ENCODE data around the gene MYH10. TPM values are rescaled to one million over a fixed set of nuclear protein-coding genes. Genes with fewer than 3 reads are reported as not detected.

MYH10 gene
- total and polyA plus RNA-seq, 4 donors, result 9.1 to 79.1 (median 25.9) TPM

DNA sequence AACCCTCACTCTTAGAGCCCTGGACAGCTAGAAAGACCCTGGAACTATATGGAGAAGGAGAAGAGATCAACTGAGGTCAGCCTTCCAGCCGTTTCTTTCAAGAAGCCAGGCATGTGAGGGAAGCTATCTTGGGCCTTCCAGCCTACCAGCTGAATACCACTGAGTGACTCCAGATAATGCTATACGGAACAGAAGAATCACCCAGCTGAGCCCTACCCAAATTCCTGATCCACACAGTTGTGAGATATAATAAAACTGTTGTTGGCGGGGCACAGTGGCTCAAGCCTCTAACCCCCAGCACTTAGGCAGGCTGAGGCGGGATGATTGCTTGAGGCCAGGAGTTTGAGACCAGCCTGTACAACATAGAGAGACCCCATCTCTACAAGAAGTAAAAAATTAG, 26.2 kb upstream of the MYH10 start:
- 92% methylated on average over 4 of the region's 4 CpGs for WGBS
- Histone ChIP-seq H3K4me1 (ENCODE audit: control insufficient read depth in 4 of 4, insufficient read depth in 4 of 4, low read length in 3 of 4) (no peaks in the 10 kb centered on the region), H3K4me3 (ENCODE audit: low read depth in 1 of 3, low read length in 3 of 3) (no peak overlapping the region), H3K36me3 (ENCODE audit: control insufficient read depth in 4 of 4, insufficient read depth in 3 of 4, low read depth in 1 of 4, low read length in 3 of 4) (no peaks in the 10 kb centered on the region), H3K27ac (ENCODE audit: low read depth in 1 of 2, low read length in 2 of 2) (no peak overlapping the region), H3K9me3 (ENCODE audit: control insufficient read depth in 4 of 4, low read length in 3 of 4) (peaks cover 0 to 7% (median 0%) of the 10 kb centered on the region in 4 donors), H3K9ac (ENCODE audit: low read depth in 1 of 2, low read length in 2 of 2) (no peak overlapping the region), H3K27me3 (ENCODE audit: control insufficient read depth in 4 of 4, insufficient read depth in 4 of 4, low read length in 3 of 4) (no peaks in the 10 kb centered on the region)
- no peak for DNase-seq (ENCODE audit: low spot score)
- no peak for TF ChIP-seq GABPA (IDR thresholded peaks at IDR 0.05 in 1 of 2, conservative IDR thresholded peaks at IDR 0.05 in 1 of 2)
- TF ChIP-seq, protein P1, sequence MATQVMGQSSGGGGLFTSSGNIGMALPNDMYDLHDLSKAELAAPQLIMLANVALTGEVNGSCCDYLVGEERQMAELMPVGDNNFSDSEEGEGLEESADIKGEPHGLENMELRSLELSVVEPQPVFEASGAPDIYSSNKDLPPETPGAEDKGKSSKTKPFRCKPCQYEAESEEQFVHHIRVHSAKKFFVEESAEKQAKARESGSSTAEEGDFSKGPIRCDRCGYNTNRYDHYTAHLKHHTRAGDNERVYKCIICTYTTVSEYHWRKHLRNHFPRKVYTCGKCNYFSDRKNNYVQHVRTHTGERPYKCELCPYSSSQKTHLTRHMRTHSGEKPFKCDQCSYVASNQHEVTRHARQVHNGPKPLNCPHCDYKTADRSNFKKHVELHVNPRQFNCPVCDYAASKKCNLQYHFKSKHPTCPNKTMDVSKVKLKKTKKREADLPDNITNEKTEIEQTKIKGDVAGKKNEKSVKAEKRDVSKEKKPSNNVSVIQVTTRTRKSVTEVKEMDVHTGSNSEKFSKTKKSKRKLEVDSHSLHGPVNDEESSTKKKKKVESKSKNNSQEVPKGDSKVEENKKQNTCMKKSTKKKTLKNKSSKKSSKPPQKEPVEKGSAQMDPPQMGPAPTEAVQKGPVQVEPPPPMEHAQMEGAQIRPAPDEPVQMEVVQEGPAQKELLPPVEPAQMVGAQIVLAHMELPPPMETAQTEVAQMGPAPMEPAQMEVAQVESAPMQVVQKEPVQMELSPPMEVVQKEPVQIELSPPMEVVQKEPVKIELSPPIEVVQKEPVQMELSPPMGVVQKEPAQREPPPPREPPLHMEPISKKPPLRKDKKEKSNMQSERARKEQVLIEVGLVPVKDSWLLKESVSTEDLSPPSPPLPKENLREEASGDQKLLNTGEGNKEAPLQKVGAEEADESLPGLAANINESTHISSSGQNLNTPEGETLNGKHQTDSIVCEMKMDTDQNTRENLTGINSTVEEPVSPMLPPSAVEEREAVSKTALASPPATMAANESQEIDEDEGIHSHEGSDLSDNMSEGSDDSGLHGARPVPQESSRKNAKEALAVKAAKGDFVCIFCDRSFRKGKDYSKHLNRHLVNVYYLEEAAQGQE (IDR thresholded peaks at IDR 0.05), result no peak
- TF ChIP-seq, protein P2, sequence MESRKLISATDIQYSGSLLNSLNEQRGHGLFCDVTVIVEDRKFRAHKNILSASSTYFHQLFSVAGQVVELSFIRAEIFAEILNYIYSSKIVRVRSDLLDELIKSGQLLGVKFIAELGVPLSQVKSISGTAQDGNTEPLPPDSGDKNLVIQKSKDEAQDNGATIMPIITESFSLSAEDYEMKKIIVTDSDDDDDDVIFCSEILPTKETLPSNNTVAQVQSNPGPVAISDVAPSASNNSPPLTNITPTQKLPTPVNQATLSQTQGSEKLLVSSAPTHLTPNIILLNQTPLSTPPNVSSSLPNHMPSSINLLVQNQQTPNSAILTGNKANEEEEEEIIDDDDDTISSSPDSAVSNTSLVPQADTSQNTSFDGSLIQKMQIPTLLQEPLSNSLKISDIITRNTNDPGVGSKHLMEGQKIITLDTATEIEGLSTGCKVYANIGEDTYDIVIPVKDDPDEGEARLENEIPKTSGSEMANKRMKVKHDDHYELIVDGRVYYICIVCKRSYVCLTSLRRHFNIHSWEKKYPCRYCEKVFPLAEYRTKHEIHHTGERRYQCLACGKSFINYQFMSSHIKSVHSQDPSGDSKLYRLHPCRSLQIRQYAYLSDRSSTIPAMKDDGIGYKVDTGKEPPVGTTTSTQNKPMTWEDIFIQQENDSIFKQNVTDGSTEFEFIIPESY (IDR thresholded peaks at IDR 0.05), result no peak
- TF ChIP-seq, protein P3, sequence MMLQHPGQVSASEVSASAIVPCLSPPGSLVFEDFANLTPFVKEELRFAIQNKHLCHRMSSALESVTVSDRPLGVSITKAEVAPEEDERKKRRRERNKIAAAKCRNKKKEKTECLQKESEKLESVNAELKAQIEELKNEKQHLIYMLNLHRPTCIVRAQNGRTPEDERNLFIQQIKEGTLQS (IDR thresholded peaks at IDR 0.05), result no peak
- no peak for TF ChIP-seq RAD21 (IDR thresholded peaks at IDR 0.05)
- TF ChIP-seq, protein P4, sequence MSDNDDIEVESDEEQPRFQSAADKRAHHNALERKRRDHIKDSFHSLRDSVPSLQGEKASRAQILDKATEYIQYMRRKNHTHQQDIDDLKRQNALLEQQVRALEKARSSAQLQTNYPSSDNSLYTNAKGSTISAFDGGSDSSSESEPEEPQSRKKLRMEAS (IDR thresholded peaks at IDR 0.05), result no peak

DNA sequence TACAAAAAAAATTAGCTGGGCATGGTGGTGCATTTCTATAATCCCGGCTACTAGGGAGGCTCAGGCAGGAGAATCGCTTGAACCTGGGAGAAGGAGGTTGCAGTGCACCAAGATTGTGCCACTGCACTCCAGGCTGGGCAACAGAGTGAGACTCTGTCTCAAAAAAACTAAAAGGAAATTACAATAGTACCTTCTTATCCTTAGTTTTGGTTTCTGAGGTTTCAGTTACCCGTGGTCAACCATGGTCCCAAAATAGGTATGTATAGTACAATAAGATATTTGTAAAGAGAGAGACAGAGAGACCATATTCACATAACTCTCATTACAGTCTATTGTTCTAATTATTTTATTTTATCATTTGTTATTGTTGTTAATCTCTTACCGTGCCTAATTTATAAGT, 24.3 kb upstream of the MYH10 start:
- peaks cover 0 to 2% (median 0%) of the 10 kb centered on the region in 4 donors for H3K9me3 ChIP-seq (ENCODE audit: control insufficient read depth in 4 of 4, low read length in 3 of 4)
- no peak overlapping the region for H3K4me3 ChIP-seq (ENCODE audit: low read depth in 1 of 3, low read length in 3 of 3)
- no peaks in the 10 kb centered on the region for H3K4me1 ChIP-seq (ENCODE audit: control insufficient read depth in 4 of 4, insufficient read depth in 4 of 4, low read length in 3 of 4)
- no peaks in the 10 kb centered on the region for H3K27me3 ChIP-seq (ENCODE audit: control insufficient read depth in 4 of 4, insufficient read depth in 4 of 4, low read length in 3 of 4)
- H3K36me3 ChIP-seq (ENCODE audit: control insufficient read depth in 4 of 4, insufficient read depth in 3 of 4, low read depth in 1 of 4, low read length in 3 of 4), result no peaks in the 10 kb centered on the region
- 88% methylated on average over 4 of the region's 4 CpGs for WGBS
- TF ChIP-seq HNF4A (conservative IDR thresholded peaks at IDR 0.05) (no peak), HNF4G (IDR thresholded peaks at IDR 0.05) (no peak), RAD21 (IDR thresholded peaks at IDR 0.05) (no peak)
- TF ChIP-seq, protein P1 (IDR thresholded peaks at IDR 0.05), result no peak
- DNase-seq (ENCODE audit: low spot score), result no peak
- H3K9ac ChIP-seq (ENCODE audit: low read depth in 1 of 2, low read length in 2 of 2), result no peak overlapping the region
- H3K27ac ChIP-seq (ENCODE audit: low read depth in 1 of 2, low read length in 2 of 2), result no peak overlapping the region

Data from liver (tissue), 9 donors.